Skin of body (tissue), 2 donors: ENCODE measurements around the gene TBC1D1. TPM values are rescaled to one million over a fixed set of nuclear protein-coding genes. Genes with fewer than 3 reads are reported as not detected.

Experiments used
- DNase-seq: peaks from one replicate; lab custom pipeline; 2025; lab: John Stamatoyannopoulos, UW
- total RNA-seq: library from RNA; depleted of rRNA; stranded (reverse); fragments of >200 nt; gene quantifications from one replicate; pipeline ENCODE4 v1.2.3, GENCODE V29; 2014

Gene TBC1D1
- total RNA-seq, 1 donor from 2014 or later = 45.2 TPM

DNA sequence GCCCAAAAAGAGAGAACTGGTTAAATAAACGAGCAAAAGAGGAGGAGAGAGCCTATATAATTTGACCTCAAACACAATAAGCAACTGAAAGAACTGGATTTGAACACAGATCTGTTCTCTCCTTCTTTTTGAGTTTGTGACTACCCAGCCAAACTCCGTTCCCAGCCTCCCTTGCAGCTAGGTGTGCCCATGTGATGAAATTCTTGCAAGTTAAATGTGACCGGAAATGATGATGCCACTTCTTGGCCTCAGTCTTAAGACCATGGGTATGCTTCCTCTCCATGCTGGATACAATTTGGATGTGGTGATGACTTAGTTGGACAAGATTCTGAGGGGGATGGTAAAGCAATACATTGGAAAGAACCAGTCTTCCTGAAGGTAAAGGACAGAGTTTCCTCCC lies 273.5 kb downstream of the TBC1D1 start:
- no peak for DNase-seq

DNA sequence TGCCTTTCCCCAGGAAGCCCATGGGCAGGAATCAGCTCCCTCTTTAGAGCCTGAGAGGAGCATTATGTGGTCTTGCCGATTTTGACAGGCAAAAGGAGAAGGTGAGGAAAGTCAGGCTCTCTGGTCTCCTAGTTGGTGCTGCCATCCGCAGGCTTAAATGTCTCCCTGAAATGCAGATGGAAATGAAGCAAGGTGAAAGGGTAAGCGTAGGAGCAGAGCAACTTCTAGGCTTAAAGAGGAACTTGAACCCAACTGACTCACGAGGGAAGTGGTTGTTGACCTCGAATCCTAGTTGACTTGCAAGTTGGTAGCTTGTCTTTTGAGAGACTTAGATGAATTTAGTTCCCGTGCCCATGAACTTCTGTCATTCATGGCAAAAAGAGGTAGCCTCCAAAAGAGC lies 275.2 kb downstream of the TBC1D1 start:
- DNase-seq = no peak

DNA sequence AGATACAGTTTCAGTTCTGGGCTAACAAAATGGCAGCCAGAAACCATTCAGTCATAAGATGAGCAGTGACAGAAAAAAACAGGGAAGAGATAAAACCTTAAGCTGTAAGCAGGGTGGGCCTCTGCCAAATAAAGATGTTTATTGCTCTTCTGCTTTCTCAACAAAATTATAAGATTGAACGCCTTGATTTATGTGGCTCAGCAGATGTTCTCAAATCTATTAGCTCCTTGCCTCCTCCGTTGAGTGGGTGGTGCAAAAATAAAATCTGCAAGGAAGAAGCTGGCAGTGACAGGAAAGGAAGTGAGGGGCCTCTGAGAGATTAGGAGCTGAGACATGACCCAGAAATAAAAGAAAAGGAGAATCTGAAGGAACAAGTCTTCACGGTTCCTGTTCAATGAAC lies 275.9 kb downstream of the TBC1D1 start:
- peak; percentile 73 for DNase-seq

DNA sequence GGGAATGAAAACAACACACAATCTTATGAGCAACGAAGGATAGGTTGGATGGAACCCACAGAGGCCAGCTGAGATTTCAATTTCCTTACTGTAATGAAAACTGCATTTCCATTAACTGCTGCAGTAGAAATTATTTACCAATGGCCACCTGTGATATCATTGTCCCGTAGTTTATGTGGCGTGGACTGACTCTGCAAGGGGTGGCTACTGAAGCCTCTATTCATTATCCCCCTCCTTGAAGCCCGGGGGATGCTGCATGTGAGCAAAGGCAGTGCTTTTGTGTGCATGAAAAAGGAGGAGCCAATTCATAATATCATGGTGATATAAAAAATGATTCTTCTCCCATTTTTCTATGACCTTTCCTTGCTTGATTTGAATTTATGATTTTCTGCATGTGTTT lies 277.1 kb downstream of the TBC1D1 start:
- DNase-seq = no peak

DNA sequence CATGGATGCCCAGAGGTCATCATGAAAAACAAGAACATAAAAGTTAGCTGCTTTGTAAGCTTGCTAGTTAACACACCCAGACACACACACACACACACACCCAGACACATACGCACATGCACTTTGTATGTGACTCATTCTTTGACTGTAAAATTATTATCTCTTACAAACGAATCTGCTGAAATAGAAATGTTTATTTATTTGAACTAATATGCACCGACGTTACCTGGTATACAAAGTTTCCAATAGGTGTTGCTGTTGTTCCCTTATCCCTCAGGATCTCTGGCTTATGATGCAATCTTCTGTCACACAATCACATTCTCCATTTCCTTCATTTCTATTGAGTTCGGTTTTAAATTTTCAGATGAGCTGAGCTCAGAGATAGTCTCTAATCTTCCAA lies 278.6 kb downstream of the TBC1D1 start:
- no peak for DNase-seq

DNA sequence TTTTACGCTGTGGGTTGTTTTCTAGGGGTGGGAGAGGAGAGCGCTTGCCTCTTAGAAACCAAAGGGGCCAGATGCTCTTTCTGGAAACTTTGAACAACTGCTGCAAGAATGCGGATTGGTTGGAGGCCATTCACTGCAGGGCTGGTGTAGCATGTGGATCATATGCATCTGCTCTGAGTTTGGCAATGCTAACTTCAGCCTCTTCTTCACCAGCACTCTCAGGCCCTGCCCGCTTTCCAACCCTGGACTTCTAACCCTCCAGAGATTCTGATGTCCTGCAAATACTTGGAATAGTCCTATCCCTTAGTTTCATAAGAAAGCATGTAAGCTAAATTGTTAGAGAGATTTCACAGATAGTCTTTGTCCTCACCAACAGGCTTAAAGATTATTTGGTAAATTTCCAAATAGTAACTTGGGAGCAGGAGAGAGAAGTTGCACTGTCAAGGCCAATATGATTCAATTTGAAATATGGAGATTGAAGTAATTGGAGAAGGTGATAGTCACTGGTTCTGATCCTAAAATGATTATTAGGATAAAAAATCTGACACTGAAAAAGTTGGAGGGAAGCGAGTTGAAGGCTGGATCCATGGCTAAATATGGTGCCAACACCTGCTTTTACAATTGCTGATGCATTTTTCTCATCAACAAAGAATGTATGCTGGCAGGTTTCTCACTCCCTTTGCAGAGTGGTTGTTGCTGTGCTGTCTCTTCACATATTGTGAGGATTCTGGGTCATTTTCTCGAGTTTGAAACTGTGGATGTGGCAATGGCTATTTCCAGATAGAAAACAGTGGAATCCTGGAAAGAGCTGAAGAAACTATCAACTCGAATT lies 279.7 kb downstream of the TBC1D1 start:
- peak; percentile 84 for DNase-seq

DNA sequence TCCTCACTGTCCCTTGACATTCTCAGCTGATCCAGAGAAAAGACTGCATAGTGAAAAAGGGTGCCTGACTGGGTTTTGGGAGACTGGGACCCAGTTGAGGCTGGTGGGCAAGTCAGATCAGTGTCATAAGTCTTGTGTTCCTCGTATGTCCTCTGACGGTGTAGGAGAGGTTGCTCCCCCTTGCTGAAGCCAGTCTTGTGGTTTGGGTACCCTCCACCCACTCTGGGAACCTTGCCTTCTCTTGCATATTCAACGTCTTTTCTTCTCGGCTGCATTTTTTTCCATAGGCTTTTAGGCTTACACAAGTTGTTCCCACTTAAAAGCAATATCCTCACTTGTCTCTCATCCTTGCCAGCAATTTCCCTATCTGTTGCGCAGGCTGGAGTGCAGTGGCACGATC lies 281.2 kb downstream of the TBC1D1 start:
- no peak for DNase-seq

DNA sequence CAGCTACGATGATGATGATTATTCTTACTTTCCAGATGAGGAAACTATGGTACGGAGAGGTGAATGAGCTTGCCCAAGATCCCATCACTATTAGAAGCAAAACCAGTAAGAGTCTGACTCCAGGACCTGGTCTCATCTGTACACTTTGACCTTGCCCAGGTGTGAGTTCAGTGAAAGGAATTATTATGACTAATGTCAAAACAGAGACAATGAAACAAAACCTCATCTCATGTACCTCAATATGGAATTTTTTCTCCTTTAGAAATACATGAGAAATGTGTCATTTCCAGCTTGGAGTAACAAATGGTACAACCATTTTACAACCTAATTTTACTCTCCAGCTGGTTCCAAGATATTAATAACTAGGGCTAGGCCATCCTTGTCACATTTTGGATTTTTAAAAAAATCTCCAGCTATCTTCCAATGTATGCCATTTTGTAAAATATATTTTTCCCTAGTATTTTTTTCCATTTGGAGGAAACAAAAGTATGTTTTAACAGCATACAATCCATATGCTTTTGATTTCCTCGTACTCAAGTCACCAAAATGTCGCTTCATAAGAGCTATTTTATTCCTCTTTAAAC lies 283.1 kb downstream of the TBC1D1 start:
- no peak for DNase-seq

DNA sequence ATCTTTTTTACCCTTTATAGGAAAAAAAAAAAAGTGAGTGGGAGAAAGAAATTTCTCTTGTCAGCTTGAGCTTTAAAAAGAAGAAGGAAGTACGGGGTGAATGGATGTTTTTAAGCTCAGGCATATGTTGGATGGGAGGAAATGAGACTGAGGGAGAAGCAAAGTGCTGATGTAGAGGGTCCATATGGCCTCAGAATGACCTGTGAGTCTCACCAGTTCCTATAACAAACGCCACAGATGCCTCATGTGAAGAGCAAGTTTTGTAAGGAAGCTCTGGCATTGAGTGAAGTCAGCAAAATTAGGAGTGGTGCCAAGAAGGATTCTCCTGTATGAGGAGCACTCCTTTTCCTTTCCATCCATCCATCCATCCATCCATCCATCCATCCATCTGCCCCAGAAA lies 283.9 kb downstream of the TBC1D1 start:
- DNase-seq = peak; percentile 54

DNA sequence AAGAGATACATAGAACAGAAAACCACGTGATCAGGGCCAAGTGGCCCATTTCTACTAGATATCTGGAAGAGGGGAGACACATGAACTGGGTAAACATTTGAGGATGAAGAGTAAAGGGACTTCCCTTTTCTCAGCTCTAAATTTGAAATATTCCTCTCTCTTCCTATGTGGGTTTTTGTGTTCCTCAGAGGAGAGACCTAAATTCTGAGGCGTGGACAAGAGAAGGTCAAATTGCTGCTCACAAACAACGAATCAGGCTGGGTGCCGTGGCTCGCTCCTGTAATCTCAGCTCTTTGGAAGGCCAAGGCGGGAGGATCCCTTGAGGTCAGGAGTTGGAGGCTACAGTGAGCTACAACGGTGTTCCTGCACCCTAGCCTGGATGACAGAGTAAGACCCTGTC lies 285.3 kb downstream of the TBC1D1 start:
- no peak for DNase-seq

DNA sequence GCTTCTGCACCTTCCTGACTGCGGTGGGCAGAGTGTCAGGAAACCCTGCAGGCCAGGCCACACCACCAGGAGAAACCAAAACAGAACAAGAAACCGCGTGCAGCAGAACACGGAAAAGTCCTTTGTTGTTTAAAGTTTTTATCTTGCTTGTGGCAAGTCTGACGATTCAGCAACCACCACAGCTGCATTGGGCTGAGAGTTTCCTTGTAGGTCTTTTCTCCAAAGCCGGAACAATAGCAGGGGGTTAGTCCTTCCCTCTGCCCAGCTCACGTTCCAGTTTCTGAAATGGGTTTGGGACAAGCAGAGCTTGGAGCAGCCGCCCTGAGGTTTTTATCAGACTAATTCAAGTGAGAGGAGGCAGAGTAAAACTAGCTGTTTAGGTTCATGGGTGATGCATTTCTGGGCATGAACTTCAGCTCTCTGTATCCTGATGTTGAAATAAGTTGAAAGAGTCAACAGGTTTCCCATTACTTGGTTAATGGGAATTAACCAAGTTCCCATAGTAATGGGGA lies 286.2 kb downstream of the TBC1D1 start:
- DNase-seq = no peak

DNA sequence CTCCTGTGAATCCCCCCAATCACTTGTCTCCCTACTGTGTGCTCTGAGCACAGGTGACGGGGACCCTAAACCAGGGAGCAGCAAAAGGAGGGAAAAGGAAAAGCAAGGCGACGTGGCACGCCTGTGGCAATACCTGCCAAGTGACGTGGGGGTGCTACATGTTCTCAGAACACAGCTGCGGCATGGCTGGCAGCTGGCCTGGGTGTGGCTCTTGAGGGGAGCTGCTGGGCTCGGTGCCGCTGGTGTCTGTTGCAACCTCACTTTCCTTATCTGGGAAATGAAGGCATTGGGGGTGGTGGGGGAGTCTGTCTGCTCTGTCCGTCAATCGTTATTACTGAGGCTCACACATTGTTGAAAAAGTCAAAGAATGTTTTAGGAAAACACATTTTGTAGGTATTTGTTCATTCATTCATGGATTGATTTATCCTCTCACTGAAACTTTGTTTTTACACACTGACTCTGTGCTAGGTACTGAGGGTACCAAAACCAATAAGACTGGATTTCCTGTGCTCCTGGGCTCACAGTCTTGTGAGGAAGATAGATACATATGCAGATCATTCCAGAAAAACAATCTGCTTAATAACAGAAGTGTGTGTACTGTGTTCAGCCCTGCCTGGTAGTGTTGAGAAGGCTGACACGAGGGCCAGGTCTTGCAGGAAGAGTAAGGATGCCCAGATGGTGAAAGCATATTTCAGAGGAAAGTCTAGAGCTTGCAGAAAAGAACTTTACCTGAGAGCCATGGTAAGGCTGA lies 286.9 kb downstream of the TBC1D1 start:
- DNase-seq = no peak

DNA sequence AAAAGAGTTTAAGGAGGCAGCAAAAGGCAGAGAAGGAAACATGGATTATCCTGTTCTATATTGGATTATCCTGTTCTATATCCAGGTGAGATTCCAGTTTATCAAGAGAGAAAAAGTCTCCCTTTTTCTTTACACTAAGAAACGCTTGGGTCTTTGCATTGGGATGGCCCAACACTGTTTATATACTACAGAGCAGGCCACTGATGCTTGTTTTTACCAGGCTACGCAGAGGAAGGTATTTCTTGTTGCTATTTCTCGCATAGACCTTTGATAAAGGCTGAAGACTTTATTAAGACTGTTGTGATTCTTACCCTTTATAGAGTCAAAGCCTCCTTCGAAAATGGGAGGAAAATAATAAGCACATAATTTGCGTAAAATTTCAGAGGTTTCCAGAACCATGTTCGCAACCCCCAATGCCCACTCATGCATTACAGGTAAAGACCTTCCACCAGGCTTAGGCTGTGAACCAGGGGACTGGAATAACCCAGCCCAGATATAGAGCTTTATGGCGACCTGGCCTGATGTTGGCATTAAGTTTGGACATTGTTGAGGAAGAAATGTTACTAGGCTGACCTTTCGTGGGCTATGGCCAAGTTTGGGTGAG lies 287.6 kb downstream of the TBC1D1 start:
- DNase-seq = no peak

DNA sequence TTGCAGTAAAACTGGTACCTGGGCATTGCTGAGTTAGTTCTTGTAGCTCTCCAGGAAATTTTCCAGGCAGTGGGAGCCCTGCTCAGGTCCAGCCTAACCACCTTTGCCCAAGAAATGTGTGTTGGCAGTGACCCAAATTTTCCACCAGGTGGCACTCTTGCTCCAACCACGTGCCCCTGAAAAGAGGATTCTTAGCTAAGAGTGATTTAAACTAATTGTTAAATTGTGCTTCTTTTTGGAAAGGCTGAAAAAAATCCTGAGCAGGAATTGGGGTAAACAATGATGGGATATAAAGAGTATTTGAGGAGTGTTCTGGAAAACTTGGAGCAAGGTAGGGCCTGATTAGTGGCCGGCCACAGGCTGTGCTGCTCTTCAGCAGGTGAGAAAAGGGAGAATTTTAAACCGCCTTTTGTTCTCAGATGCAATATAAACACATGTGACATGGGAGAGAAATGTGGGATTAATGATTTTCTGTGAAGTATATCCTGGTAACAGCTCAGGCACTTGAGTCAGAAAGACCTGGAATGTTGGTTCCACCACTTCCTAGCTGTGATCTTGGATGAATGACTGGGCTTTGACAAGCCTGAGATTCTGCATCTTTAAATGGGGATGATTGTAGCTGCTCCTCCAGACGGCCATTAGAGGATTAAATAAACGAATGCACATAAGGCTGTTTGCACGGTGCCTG lies 288.9 kb downstream of the TBC1D1 start:
- peak; percentile 62 for DNase-seq

DNA sequence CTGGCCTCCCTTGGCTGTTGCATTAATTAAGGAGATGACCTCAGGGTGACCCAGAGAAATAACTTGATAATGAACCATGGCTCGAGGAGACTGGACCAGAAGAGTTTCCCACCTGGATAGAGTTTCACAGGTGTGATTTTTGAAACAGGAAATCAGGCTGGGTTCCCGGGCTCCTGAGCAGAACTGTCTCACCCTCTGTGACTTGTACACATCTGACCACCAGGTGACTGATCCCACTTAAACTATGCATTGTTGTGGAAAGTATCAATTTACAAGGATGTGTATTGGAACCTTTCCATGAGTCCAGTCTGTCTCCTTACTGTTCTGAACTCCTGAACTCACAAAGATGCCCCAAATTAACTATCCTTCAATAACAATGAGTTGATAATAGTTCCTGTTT lies 289.6 kb downstream of the TBC1D1 start:
- no peak for DNase-seq

DNA sequence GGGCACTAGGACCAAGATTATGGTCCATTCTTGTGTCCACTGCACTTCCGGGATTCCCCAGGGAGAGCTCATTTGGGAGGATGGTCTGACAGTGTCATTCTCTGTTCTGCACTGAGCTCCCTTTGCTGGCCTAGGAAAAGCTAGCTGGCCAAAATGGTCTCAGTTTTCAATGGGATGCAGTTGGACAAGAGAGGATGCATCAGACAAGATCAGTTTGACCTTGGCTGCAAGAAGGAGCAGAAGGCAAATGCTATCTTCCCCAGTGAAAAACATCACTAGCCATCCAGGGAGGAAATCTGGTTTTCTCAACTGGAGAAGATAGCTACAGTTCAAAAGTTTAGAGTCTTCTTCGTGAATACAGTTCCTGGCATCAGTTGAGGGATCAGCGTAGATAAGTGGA lies 290.4 kb downstream of the TBC1D1 start:
- no peak for DNase-seq

DNA sequence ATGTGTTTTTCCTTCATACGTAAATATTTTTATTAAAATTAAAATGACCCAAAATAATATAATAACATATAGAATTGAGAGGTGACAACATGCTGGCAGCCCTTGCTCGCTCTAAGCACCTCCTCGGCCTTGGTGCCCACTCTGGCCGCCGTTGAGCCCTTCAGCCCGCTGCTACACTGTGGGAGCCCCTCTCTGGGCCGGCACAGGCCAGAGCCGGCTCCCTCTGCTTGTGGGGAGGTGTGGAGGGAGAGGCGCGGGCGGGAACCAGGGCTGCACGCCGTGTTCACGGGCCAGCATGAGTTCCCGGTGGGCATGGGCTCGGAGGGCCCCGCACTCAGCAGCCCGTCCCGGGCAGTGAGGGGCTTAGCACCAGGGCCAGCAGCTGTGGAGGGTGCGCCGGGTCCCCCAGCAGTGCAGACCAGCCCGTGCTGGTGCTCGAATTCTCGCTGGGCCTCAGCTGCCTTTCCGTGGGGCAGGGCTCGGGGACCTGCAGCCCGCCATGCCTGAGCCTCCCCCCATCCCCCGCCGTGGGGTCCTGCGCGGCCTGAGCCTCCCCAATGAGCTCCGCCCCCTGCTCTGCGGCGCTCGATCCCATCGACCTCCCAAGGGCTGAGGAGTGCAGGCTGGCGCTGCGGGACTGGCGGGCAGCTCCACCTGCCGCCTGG lies 291.6 kb downstream of the TBC1D1 start:
- no peak for DNase-seq

DNA sequence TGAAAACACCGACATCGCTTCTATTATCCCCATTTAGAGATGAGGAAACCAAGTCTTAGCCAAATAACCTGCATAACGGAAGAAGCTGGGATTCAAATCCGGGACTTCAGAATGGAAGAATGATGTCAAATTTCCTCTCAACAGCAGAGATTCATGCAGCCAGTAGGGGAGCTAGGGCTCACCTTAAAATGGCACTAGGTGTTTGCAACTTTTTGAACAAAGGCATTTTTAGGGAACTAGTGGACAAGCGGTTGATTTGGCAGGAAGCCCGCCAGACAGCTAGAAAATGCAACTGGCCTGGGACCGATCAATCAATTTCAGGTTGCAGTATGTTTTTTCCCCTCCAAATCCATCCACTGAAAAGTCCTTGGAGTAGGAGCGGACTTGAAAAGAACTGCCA lies 293.5 kb downstream of the TBC1D1 start:
- no peak for DNase-seq

DNA sequence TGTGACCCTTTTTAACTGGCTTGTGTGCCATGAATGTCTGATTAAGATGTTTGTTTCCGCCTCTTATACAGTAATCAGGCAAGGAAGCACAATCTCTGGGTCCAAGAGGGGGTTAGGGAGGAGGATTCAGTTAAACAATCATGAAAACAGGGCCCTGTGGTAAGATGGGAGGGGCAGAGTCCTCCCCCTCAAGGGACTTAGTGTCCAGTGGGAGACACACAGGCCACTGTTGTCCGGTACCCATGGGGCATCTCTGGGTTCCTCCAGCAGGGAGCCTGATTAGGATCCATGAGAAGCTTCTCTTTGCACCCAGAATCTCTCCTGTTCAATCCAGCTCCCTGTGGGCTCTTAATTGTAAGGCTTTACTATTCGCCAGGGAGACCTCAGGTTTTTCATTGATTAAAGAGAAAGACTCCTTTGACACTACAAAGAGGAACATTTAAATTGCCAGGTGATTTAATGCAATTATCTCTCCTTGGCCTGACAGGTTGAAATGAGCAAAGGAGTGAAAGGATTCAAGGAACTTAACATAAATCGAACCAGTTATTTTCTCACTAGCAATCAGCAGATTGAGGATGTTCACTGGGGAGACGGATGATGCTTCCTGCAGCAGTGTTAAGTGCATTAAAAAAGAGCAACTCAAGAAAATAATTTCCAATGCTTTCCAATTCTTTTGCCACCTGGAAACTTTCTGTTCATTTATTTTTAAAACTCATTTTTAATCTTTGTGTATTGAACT lies 294.7 kb downstream of the TBC1D1 start:
- DNase-seq = no peak

DNA sequence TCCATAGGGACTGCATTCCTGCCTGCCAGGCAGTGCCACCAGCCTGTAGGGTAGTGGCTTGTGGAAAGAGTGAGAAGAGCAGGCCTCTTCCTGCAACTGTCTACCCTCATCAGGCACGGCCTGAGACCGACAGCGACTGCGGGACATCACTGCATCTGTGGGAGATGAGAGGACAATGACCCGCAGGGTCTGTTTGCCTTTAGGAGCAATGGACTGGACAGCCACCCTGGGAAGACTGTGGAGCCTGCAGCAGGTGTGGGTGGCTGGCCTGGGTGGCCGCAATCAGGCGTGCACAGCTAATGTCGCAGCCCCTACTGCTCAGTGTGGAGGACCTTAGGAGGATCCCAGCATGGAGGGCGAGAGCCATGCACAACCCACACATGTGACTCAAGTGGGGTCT lies 297.3 kb downstream of the TBC1D1 start:
- no peak for DNase-seq
